ENCODE results near the gene DAG1. TPM values are rescaled to one million over a fixed set of nuclear protein-coding genes. Genes with fewer than 3 reads are reported as not detected.

The DAG1 gene
- total and polyA plus RNA-seq, 2 donors (not counting 1 experiment from before 2014, with no cell fraction given) = 48.7 TPM

GRCh38 chr3:49434731-49435130 is 35.3 kb upstream of the DAG1 start:
- Histone ChIP-seq H2AFZ (ENCODE audit: low read length) (no peak overlapping the region), H3K27ac (ENCODE audit: insufficient read depth, low read length) (no peak overlapping the region), H3K4me2 (ENCODE audit: extremely low read depth, insufficient read depth, low read length) (no peak overlapping the region), H3K27me3 (ENCODE audit: control insufficient read depth, insufficient read depth, low read length) (no peaks in the 10 kb centered on the region), H3K9ac (ENCODE audit: insufficient read depth, low read length) (no peak overlapping the region), H4K20me1 (ENCODE audit: control insufficient read depth, extremely low read depth, insufficient read depth, low read length) (no peaks in the 10 kb centered on the region), H3K79me2 (ENCODE audit: control insufficient read depth, insufficient read depth, low read length) (no peaks in the 10 kb centered on the region), H3K9me3 (ENCODE audit: control insufficient read depth, insufficient read depth, low read depth, low read length) (no peaks in the 10 kb centered on the region), H3K4me1 (ENCODE audit: control insufficient read depth, extremely low read depth, insufficient read depth, low read length) (no peaks in the 10 kb centered on the region), H3K4me3 (replicated peaks in 1 of 4; ENCODE audit: control extremely low read depth in 1 of 4, insufficient read depth in 1 of 4, low read depth in 3 of 4, low read length in 4 of 4) (no peak overlapping the region), H3K36me3 (ENCODE audit: control insufficient read depth, insufficient read depth, low read length) (no peaks in the 10 kb centered on the region)
- no peak for DNase-seq (ENCODE audit: low read depth in 2 of 2)
- TF ChIP-seq EZH2 (IDR thresholded peaks at IDR 0.05; ENCODE audit: low read length, missing control alignments) (no peak), CTCF (conservative IDR thresholded peaks at IDR 0.05 in 1 of 2, IDR thresholded peaks at IDR 0.05 in 1 of 2; ENCODE audit: low read depth in 1 of 2, low read length in 2 of 2) (no peak)

GRCh38 chr3:49445391-49445790 is 24.7 kb upstream of the DAG1 start:
- no peak overlapping the region for H3K4me2 ChIP-seq (ENCODE audit: extremely low read depth, insufficient read depth, low read length)
- H3K9me3 ChIP-seq (ENCODE audit: control insufficient read depth, insufficient read depth, low read depth, low read length) = no peaks in the 10 kb centered on the region
- no peak for TF ChIP-seq CTCF (conservative IDR thresholded peaks at IDR 0.05 in 1 of 2, IDR thresholded peaks at IDR 0.05 in 1 of 2; ENCODE audit: low read depth in 1 of 2, low read length in 2 of 2)
- TF ChIP-seq EZH2 (IDR thresholded peaks at IDR 0.05; ENCODE audit: low read length, missing control alignments) = no peak
- DNase-seq (ENCODE audit: low read depth in 2 of 2) = no peak
- H3K4me3 ChIP-seq (replicated peaks in 1 of 4; ENCODE audit: control extremely low read depth in 1 of 4, insufficient read depth in 1 of 4, low read depth in 3 of 4, low read length in 4 of 4) = no peak overlapping the region
- no peak overlapping the region for H3K27ac ChIP-seq (ENCODE audit: insufficient read depth, low read length)
- no peak overlapping the region for H3K9ac ChIP-seq (ENCODE audit: insufficient read depth, low read length)
- peaks cover 5% of the 10 kb centered on the region for H3K4me1 ChIP-seq (ENCODE audit: control insufficient read depth, extremely low read depth, insufficient read depth, low read length)
- H3K27me3 ChIP-seq (ENCODE audit: control insufficient read depth, insufficient read depth, low read length) = no peaks in the 10 kb centered on the region
- no peaks in the 10 kb centered on the region for H3K79me2 ChIP-seq (ENCODE audit: control insufficient read depth, insufficient read depth, low read length)
- H2AFZ ChIP-seq (ENCODE audit: low read length) = no peak overlapping the region
- H3K36me3 ChIP-seq (ENCODE audit: control insufficient read depth, insufficient read depth, low read length) = no peaks in the 10 kb centered on the region
- H4K20me1 ChIP-seq (ENCODE audit: control insufficient read depth, extremely low read depth, insufficient read depth, low read length) = no peaks in the 10 kb centered on the region

- Histone ChIP-seq H3K9me3 (ENCODE audit: control insufficient read depth, insufficient read depth, low read depth, low read length) (no peaks in the 10 kb centered on the region), H3K27ac (ENCODE audit: insufficient read depth, low read length) (no peak overlapping the region), H3K4me3 (replicated peaks in 1 of 4; ENCODE audit: control extremely low read depth in 1 of 4, insufficient read depth in 1 of 4, low read depth in 3 of 4, low read length in 4 of 4) (no peak overlapping the region), H3K4me2 (ENCODE audit: extremely low read depth, insufficient read depth, low read length) (no peak overlapping the region), H3K9ac (ENCODE audit: insufficient read depth, low read length) (no peak overlapping the region), H3K79me2 (ENCODE audit: control insufficient read depth, insufficient read depth, low read length) (no peaks in the 10 kb centered on the region), H3K4me1 (ENCODE audit: control insufficient read depth, extremely low read depth, insufficient read depth, low read length) (peaks cover 4% of the 10 kb centered on the region), H3K27me3 (ENCODE audit: control insufficient read depth, insufficient read depth, low read length) (no peaks in the 10 kb centered on the region), H2AFZ (ENCODE audit: low read length) (no peak overlapping the region), H3K36me3 (ENCODE audit: control insufficient read depth, insufficient read depth, low read length) (no peaks in the 10 kb centered on the region), H4K20me1 (ENCODE audit: control insufficient read depth, extremely low read depth, insufficient read depth, low read length) (no peaks in the 10 kb centered on the region)
- no peak for TF ChIP-seq EZH2 (IDR thresholded peaks at IDR 0.05; ENCODE audit: low read length, missing control alignments)
- no peak for TF ChIP-seq CTCF (conservative IDR thresholded peaks at IDR 0.05 in 1 of 2, IDR thresholded peaks at IDR 0.05 in 1 of 2; ENCODE audit: low read depth in 1 of 2, low read length in 2 of 2)
- DNase-seq (ENCODE audit: low read depth in 2 of 2) = no peak
Measured at GRCh38 chr3:49453621-49454020, 16.4 kb upstream of the DAG1 start.
